ENCODE data around the gene ERFL.

Gene ERFL

GRCh38 chr19:41928221-41928683 lies at the start of gene ERFL:
Gene ERFL (minus strand): TSS chr19:41928449. CDS start chr19:41912919, 15,530 bp downstream.
- no peak for DNase-seq (ENCODE audit: low spot score)

- DNase-seq (ENCODE audit: low spot score) = no peak
Measured at GRCh38 chr19:41977916-41978315, 49.7 kb upstream of the ERFL start.

- no peak for DNase-seq (ENCODE audit: low spot score)
Measured at GRCh38 chr19:41974652-41975051, 46.4 kb upstream of the ERFL start.

- no peak for DNase-seq (ENCODE audit: low spot score)
Measured at GRCh38 chr19:41971363-41971762, 43.1 kb upstream of the ERFL start.

GRCh38 chr19:41969772-41970458 lies 41.7 kb upstream of the ERFL start:
- no peak for DNase-seq (ENCODE audit: low spot score)

- DNase-seq (ENCODE audit: low spot score) = no peak
Measured at GRCh38 chr19:41968751-41969595, 40.7 kb upstream of the ERFL start.

- no peak for DNase-seq (ENCODE audit: low spot score)
Measured at GRCh38 chr19:41967054-41967783, 39.0 kb upstream of the ERFL start.

- DNase-seq (ENCODE audit: low spot score) = no peak
Measured at GRCh38 chr19:41965106-41965505, 36.9 kb upstream of the ERFL start.

GRCh38 chr19:41960973-41961372 lies 32.7 kb upstream of the ERFL start:
- DNase-seq (ENCODE audit: low spot score) = no peak

- DNase-seq (ENCODE audit: low spot score) = peak; percentile 97
Measured at GRCh38 chr19:41959056-41960053, 31.1 kb upstream of the ERFL start, which contains the start of gene RABAC1. Gene RABAC1 (minus strand): TSS chr19:41959321. CDS start chr19:41959292, 29 bp downstream.

GRCh38 chr19:41958367-41959055 lies 30.3 kb upstream of the ERFL start:
- peak; percentile 77 for DNase-seq (ENCODE audit: low spot score)

GRCh38 chr19:41957838-41958366 lies 29.7 kb upstream of the ERFL start:
- DNase-seq (ENCODE audit: low spot score) = peak; percentile 92

GRCh38 chr19:41957161-41957837 lies 29.1 kb upstream of the ERFL start:
- no peak for DNase-seq (ENCODE audit: low spot score)

- DNase-seq (ENCODE audit: low spot score) = no peak
Measured at GRCh38 chr19:41956621-41957020, 28.4 kb upstream of the ERFL start.

GRCh38 chr19:41955521-41955920 lies 27.3 kb upstream of the ERFL start:
- DNase-seq (ENCODE audit: low spot score) = no peak

GRCh38 chr19:41951686-41952172 lies 23.5 kb upstream of the ERFL start:
- peak; percentile 47 for DNase-seq (ENCODE audit: low spot score)

GRCh38 chr19:41947091-41947490 lies 18.8 kb upstream of the ERFL start:
- no peak for DNase-seq (ENCODE audit: low spot score)

- DNase-seq (ENCODE audit: low spot score) = no peak
Measured at GRCh38 chr19:41945135-41945766, 17.0 kb upstream of the ERFL start.

GRCh38 chr19:41944336-41944735 lies 16.1 kb upstream of the ERFL start:
- no peak for DNase-seq (ENCODE audit: low spot score)

Measured in SW480 (cell line).